GM21825 (cell line): Measurements from ENCODE around the gene RBMS1.

Source experiments
- ATAC-seq: cut with Tn5 transposase; IDR thresholded peaks from one replicate; pipeline ENCODE4 v1.9.1; 2021; ENCODE audit warnings: mild to moderate bottlenecking, moderate library complexity; ENCODE audit not compliant: unreplicated experiment

The RBMS1 gene, protein sequence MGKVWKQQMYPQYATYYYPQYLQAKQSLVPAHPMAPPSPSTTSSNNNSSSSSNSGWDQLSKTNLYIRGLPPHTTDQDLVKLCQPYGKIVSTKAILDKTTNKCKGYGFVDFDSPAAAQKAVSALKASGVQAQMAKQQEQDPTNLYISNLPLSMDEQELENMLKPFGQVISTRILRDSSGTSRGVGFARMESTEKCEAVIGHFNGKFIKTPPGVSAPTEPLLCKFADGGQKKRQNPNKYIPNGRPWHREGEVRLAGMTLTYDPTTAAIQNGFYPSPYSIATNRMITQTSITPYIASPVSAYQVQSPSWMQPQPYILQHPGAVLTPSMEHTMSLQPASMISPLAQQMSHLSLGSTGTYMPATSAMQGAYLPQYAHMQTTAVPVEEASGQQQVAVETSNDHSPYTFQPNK

DNA sequence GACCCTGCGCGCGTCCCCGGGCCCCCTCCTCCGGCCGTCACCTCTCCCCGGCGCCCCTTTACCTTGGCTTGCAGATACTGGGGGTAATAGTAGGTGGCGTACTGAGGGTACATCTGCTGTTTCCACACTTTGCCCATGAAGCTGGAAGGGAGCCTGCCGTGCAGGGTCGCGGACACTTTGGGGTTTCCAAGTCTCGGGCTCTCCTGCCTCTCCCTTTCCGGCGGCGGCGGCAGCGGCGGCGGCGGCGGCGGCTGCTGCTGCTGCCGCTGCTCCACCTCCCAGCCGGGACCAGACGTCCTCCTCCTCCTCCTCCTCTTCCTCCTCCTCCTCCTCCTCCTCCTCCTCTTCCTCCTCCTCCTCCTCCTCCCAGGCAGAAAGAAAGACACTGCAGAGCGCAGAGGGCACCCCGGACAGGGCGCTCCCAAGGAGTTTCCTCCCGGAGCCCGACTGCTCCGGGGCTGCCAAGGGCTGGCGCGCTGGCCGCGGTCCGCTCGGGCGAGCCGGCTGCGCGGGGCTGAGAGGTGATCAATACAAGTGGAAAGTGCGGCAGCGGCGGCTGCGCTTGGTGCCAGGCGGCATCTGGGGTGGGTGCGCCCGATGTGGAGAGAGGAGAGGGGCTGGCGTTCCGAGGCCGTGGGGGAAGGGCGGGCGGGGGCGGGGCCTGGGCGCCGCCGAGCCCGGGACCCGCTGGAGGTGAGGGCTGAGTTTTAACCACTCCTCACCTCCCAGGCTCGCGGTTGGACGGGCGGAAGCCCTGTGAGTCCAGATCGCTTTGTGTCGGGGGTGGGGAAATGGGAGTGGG lies at the start of gene RBMS1:
RBMS1 (minus strand) TSS at position 581 of the 802 bp plus-strand sequence; CDS start at position 137, 444 bp downstream.
- ATAC-seq: no peak

DNA sequence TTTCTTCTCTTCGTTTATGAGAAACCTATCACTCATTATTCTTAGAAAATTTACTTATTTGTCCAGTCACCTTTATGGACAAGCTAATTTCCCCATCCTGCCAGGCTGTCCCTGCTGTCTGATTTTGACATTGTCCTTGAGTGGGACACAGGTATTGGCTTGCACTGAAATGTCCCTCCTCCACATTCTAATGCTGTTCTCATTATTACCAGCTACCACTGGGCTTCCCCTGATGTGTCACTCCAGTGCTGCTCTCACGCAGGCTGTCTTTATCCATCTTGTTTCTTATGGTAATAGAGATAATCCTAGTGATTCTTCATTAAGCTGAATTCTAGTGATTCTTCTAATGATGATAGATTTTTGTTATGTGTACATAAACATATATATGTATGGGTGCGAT lies 48.1 kb upstream of the RBMS1 start:
- no peak for ATAC-seq

DNA sequence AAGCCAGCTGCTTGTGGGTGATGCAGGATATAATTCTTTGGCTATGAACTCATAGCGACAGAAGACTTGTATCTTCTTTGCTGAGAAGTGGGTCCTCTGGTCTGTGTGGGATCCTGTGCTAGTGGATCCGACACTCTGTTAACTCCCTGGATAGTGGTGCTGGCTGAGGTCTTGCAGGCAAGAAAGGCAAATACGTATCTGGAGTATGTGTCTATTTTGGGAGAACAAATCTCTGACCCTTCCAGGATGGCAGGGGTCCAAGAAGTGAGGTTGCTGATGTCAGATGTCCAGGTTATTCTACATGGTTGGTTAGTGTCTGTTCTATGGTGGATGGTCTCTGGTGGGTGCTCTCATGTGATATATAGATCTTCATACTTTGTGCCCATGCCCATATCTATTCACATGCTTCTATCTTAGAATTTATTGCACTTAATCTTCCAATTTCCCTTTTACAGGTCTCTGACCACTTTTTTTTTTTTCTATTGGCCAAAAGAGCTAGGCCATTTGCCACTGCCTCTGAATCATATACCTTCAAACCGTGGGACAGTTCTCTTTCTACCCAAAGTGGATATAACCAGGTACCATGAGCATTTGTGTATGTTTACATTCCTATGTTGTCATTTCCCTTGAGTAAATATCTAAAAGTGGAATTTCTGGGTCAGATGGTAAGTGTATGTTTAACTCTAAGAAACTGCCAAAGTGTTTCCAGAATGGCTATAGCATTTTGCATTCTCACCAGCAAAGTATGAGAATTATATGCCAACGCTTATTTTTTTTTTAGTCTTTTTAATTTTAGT lies 45.1 kb upstream of the RBMS1 start:
- no peak for ATAC-seq

DNA sequence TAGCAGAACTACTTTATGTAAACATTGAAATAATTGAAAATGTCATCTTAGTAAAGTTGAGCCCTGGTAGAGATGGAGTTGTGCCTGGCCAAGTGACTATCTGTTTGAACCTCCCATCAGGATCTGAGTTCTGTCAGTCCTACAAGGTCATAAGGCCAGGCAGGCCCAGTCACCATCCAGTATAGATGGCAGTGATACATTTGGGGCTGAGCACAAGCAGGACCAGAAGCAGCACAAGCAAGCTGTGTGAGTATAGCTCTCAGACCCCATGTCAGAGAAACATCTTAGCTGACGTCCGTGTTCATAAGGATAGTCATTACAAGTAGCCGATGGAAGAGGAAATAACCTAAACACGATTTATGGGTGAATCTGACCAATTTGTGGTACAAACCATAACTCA lies 44.5 kb upstream of the RBMS1 start:
- no peak for ATAC-seq

DNA sequence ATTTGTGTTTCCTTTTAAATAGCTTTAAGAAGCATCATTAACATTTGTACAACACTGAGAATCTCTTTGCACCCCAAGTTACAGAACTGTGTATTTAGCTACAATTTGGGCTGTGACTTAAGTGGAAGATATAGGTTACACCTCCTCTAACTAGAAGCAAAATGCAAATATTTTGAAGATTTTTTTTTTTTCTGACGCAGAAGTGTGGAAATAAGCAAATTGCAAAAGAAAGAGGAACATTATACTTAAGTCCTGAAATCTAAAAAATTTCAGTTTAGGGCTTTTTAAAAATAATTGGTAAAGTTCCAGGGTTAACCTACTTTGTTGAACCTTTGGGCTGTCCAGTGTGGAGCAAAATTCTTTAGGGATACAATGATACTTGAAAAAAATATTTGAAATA lies 41.4 kb upstream of the RBMS1 start:
- ATAC-seq: no peak

DNA sequence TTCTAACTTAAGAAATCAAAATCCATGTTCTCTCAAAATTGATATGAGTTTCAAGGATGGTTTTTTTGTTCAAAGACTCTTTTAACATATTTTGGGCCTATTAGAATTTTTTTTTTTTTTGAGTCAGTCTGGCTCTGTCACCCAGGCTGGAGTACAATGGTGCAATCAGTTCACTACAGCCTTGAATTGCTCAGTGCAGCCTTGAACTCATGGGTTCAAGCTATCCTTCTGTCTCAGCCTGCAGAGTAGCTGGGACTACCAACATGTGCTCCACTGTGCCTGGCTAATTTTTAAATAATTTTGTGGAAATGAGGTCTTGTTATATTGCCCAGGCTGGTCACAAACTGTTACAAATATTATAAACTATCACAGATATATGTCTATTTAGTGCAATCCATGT lies 40.6 kb upstream of the RBMS1 start:
- ATAC-seq: no peak

DNA sequence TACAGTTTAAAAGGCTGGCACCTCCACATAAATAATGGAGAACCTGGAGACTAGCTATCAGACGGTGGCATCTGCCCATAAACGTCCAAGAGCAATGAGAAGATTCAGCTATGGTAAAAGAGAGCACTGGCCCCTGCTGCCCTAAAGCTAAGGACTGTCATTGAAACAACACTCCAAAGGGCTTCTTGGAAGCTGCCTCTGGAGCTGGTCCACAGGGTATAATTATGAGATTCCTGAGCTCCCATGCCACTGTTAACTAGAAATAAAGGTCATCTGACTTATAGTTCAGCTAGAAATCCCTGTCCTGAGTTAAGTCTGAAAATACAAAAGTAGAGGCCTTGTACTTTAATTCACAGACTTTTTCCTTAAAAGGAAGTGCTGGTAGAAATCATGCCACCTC lies 39.9 kb upstream of the RBMS1 start:
- no peak for ATAC-seq

DNA sequence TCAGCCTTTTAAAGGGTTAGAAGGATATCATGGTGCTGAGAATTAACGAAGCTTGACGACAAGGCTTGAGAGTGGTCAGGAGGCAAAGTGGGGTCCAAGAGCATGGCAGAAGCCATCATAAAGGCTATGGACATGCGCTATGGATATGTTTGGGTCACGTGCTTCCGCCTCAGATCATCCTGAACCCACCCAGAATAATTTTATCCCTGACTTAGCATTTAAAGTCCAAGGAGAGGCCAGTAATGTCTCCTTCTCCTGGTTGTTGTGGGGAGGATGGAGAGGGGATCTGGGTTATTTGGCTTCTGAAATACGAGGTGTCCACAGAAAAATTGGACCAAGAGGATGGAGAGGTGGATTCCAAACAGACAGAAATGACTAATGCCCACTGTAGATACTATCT lies 38.8 kb upstream of the RBMS1 start:
- no peak for ATAC-seq

DNA sequence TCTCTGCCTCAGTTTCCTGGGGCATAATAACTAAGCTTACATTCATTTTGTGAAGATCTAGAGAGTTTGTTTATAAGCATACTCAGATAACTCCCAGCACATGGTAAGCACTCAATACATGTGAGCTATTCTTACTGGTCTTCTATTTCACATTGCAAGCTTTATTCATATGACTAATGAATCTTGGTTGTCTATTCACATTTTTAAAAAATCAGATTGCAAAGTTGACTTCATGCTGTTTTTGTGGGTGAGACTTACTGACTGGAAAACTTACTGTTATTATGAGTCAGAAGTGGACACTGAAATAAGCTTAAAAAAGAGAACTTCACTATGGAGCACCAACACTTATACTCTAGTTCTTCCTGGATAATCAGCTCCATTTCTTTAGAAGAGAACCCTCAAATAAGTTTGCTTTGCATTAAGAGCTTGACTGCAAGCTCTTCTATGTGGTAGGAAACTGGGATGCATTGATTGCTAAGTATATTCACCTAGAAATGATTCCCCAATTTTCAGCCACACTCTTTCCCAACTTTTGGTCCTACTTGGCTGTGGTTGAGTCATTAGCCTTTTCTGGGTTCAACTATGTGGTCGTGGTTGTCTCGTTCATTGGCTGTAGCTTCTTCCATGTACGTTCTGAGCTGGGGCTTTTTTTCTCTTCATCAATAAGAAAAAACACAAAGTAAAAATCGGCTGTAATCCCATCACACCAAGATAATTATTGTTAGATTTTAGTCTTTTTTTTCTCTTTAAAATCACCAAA lies 29.5 kb upstream of the RBMS1 start:
- ATAC-seq: no peak

DNA sequence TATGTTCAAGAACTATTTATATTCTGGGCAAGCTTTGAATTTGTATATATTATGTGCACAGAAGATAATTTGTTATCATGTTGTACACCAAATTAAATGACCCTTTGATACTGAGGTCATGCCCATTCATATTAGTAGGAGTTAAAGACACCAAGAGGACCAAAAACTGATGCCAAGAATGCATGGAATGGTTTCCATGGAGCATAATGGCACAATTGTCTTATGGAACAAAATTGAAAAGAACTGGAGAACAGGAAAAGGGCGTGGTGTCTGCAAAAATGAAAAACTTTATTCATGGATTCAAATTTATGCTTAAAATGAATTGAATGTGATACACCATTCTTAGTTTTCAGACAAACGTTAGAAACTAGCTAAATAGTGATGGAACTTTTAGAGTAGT lies 24.1 kb upstream of the RBMS1 start:
- no peak for ATAC-seq

DNA sequence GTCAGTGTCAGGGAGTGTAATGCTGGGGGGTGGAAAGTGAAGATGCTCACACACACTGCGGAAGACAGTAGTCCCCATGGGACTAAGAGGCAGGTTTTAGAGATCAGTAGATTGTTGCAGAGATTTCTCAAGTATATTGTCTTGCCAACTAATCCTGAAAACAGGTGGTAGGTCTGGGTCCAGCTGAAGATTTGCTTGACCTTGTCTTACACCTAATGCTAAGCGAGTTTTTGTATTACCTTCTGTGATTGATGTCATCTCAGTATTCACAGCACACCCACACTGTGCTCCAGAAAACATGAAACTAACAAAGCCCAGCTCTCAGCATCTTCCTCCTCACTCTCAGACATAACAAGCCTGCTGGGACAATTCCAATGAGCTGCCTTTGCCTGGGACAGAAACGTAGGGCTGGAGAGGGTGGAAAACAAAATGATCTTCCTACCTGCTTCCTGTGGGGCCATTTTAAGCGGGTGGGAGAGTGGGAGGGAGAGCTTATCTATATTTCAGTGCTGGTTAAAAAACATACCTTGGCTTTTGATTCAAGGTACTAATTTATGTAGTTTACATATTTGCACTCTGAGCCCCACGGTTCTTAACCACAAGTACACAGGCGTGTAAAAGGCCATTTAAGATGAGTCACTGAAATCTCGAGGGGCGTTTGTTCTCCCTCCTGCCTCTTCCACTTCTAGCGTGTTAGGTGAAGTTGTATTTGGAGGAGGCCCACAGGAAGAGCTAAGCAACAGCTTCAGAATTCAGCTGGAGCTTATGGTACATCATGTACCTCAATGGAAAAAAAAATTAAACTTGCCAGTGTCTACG lies 23.1 kb upstream of the RBMS1 start:
- ATAC-seq: no peak

DNA sequence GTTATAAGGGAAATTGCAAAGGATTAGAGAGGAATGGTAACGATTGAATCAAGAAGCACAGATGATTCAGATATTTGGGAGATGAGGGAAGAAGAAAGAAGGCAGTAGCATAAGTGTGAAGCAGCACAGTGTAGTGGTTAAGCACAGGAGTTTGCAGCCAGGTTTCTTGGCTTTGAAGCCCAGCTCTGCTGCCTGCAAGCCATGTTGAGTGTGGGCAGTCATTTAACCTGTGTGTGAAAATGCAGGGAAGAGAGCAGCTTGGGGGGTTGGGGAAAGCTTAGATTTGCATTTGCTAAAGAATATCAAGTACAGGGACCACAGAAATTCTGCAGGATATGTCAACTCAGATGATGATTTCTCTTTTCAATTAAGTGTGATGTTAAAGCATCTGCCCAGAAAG lies 21.5 kb upstream of the RBMS1 start:
- ATAC-seq: no peak

DNA sequence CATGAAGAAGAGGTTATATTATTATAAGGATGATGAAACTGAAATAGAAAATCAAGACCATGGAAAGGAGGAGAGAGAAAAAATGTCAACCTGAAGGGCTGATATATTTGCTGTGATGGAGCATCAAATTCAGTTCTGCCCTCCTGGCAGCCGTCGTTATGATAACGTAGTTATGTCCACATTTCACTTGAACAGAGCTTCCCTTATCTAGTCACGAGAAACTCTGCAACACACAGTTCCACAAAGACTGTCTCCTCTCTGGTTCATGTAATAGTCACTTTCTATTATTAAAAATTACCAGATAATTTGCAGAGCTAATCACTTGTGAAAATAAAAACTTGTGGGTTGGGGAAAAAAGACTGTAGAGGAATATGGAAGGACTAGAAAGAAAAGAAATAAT lies 19.5 kb upstream of the RBMS1 start:
- ATAC-seq: no peak

DNA sequence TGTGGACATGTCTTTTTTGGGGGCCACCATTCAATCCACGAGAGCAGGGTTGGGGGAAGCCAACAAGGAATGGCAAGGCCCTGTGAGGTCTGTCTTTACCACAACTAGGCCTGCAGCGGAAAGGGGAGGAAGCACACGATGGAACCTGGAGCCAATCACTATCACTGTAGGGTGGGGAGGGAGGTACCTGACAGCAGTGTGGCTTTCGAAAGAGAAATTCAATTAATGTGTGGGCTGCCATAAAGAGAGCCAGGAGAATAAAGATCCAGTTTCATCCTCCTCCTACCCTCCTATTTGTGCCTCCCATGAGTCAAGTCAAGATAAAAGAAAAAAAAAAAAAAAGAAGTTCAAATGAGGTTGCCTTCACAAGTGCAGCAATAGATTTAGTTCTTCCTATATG lies 18.9 kb upstream of the RBMS1 start:
- ATAC-seq: no peak

DNA sequence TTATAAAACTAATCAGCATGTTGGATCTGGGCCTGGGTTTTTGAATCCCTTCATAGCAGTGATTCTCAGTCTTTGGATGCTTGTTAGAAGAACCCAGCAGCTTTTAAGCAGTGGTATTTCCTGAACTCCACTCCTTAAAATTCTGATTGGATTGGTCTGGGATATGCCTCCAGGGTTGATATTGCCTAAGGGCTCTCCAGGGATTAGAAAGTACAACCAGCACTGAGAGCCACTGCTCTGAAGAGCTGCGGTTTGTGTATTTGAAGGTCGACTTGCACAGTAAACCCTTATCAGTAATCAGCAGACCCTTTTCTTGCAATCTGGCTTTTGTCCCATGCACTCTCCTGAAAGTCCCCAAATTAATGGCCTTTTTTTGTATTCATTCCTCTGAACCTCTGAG lies 17.0 kb upstream of the RBMS1 start:
- no peak for ATAC-seq

DNA sequence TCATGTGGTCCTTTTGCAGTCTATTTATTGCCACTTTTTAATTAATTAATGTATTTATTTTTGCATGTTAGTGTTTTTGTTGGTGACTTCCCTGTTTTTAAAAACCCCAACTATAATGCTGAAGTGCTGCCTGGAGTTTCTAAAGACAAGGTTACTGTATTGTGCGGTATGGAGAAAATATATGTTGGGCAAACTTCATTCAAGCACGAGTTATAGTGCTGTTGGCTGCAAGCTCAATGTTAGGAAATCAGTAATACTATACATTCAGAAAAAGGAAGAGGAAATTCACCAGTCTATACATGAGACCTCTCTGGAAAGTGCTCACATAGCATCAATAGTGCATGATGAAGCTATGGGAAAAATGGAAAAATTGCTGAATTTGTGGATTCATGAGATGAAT lies 15.4 kb upstream of the RBMS1 start:
- ATAC-seq: no peak

DNA sequence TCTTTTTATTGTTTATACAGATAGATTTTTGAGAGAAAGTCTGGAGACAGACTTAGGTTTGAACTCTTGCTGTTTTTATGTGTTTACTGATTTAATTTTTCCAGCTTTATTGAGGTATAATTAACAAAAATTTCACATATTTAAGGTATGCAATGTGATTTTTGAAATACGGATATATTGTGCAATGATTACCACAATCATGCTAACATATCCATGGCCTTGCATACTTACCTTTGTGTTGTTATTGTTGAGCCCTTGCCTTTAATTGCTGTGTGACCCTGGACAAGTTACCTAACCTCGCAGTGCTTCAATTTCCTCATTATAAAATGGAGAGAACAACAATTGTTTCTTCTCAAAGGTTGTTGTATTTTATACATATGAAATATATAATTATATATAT lies 13.9 kb upstream of the RBMS1 start:
- ATAC-seq: no peak

DNA sequence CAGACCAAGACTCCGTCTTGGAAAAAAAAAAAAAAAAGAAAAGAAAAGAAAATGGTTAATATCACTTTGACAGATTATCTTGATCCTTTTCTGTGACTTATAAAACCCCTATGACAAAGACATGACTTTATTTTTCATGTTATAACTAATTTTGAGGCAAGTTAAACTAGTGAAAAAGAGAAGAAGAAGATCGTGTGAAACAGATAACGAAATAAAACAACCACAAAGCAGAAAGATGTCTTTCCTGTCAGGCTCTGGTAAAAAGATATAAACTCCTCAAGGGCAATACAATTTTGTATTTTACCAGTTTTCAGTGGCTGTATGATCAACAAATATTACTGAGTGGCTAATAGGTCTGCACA lies 13.4 kb upstream of the RBMS1 start:
- ATAC-seq: no peak

DNA sequence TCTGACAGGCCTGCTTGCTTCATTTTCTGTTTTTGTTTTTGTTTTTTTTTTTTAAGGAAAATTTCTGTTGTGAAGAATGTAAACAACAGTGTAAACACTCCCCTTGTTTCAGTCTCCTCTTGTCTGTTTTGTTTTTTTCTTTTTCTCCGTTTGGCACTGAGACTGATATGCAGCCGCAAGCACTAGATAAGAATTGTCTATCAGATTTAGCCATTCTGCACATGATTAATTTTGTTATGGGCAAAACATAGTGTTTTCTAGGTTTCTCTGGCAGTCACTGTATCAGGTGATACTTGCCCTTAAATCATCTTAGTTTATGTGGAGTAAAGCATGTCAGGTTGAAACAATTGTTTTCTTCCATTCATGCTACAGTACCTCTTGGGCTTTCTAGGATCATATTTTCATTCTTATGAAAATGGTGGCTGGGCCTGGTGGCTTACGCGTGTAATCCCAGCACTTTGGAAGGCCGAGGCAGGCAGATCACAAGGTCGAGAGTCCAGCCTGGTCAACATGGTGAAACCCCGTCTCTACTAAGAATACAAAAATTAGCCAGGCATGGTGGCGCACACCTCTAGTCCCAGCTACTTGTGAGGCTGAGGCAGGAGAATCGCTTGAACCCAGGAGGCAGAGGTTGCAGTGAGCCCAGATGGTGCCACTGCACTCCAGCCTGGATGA lies 12.9 kb upstream of the RBMS1 start:
- no peak for ATAC-seq
